Measurements from ENCODE around the gene CAND2. TPM values are rescaled to one million over a fixed set of nuclear protein-coding genes. Genes with fewer than 3 reads are reported as not detected.

CAND2 gene
- total and polyA plus RNA-seq, 2 of the 8 experiments (the other 6 are each of a cell fraction or from before 2014, with no cell fraction given) = 8.7 TPM

GRCh38 chr3:12869035-12869621 is 72.6 kb downstream of the CAND2 start:
- Histone ChIP-seq H3K79me1 (ENCODE audit: low read depth, low read length) (no peaks in the 10 kb centered on the region), H2BK120ac (replicated peaks; ENCODE audit: low read depth, low read length) (no peak overlapping the region), H2AK5ac (ENCODE audit: low read depth, low read length) (no peak overlapping the region), H3K23me2 (ENCODE audit: low read depth, low read length) (peaks cover 4% of the 10 kb centered on the region; the same call in 1 of the 2 replicates), H2BK12ac (ENCODE audit: low read depth, low read length) (0 out of 2 replicates have a peak overlapping the region, but pooled peaks have one; percentile 3), H2BK15ac (ENCODE audit: low read length) (no peak overlapping the region), H4K8ac (ENCODE audit: extremely low read depth, insufficient read depth, low read length) (no peak overlapping the region), H2BK20ac (ENCODE audit: low read length) (no peak overlapping the region), H4K91ac (replicated peaks; ENCODE audit: insufficient read length, low read length) (no peak overlapping the region), H3K23ac (ENCODE audit: insufficient read length) (no peak overlapping the region), H3K79me2 (ENCODE audit: control insufficient read depth in 1 of 2, insufficient read depth in 2 of 2, low read length in 2 of 2) (no peaks in the 10 kb centered on the region), H3K4me1 (replicated peaks in 1 of 4; ENCODE audit: control insufficient read depth in 3 of 4, insufficient read depth in 4 of 4, low read length in 3 of 4) (peaks cover 0 to 2% (median 2%) of the 10 kb centered on the region in 4 experiments; a peak in 3 of 7 replicates), H2AFZ (ENCODE audit: low read length) (peak overlapping the region; percentile 97; the same call in 1 of the 2 replicates), H3K36me3 (ENCODE audit: control insufficient read depth in 2 of 4, insufficient read depth in 4 of 4, low read length in 3 of 4) (no peaks in the 10 kb centered on the region), H2BK5ac (ENCODE audit: low read depth, low read length) (no peak overlapping the region), H4K20me1 (replicated peaks in 1 of 2; ENCODE audit: control insufficient read depth in 1 of 2, insufficient read depth in 2 of 2, low read length in 2 of 2) (no peaks in the 10 kb centered on the region), H3K9ac (replicated peaks in 1 of 4; ENCODE audit: extremely low read depth in 1 of 4, low read depth in 3 of 4, low read length in 3 of 4) (no peak overlapping the region), H3K9me3 (ENCODE audit: insufficient read depth in 2 of 2, low read depth in 1 of 2, low read length in 1 of 2) (no peaks in the 10 kb centered on the region), H3K4me3 (ENCODE audit: extremely low read depth in 1 of 4, insufficient read depth in 2 of 4, low read depth in 3 of 4, low read length in 4 of 4) (peak overlapping the region; percentile 46 to 79 (median 70)), H3K27me3 (replicated peaks in 1 of 4; ENCODE audit: control insufficient read depth in 3 of 4, extremely low read depth in 1 of 4, insufficient read depth in 3 of 4, low read length in 3 of 4) (peaks cover 0 to 8% (median 0%) of the 10 kb centered on the region in 4 experiments; a peak in 3 of 7 replicates), H3K56ac (replicated peaks; ENCODE audit: insufficient read length, low read depth, low read length) (no peak overlapping the region), H3K18ac (ENCODE audit: extremely low read depth, low read length) (no peak overlapping the region), H3K4me2 (ENCODE audit: insufficient read depth in 1 of 2, low read depth in 2 of 2, low read length in 2 of 2) (peak overlapping the region; percentile 54 to 100), H3K27ac (ENCODE audit: low read depth, low read length) (no peak overlapping the region), H4K5ac (ENCODE audit: insufficient read length, low read depth, low read length) (no peak overlapping the region), H3K14ac (ENCODE audit: insufficient read length) (no peak overlapping the region), H3K4ac (replicated peaks; ENCODE audit: insufficient read length, low read depth, low read length) (no peak overlapping the region)
- POLR2A ChIA-PET (ENCODE audit: partially characterized antibody) = interaction anchor here (1.3 to 22.9 kb wide), 3 partner anchors 12 to 32 kb away, joined by 3 to 314 read pairs (median 5); partner anchors contain the start of gene RPL32
- no peak for FAIRE-seq
- 0 out of 4 replicates have a peak, but pooled peaks have one; percentile 38 to 44 for TF ChIP-seq SIN3A (conservative IDR thresholded peaks at IDR 0.05 in 1 of 2, IDR thresholded peaks at IDR 0.05 in 1 of 2; ENCODE audit: low read depth in 1 of 2, low read length in 2 of 2)
- TF ChIP-seq POU5F1 (IDR thresholded peaks at IDR 0.05; ENCODE audit: low read depth, low read length) = no peak
- CTCF ChIA-PET (ENCODE audit: partially characterized antibody) = interaction anchor here (0.6 to 21.3 kb wide), 9 partner anchors 9 to 188 kb away, joined by 4 to 353 read pairs (median 8); no protein-coding TSS in a partner anchor
- DNase-seq (ENCODE audit: low read depth in 1 of 2, low spot score in 2 of 2) = peak in 1 of 2 experiments; percentile 92
- 22% methylated on average over 16 of the region's 28 CpGs; no CpG with 5 or more reads in 1 of the 2 experiments for WGBS, 2 experiments (ENCODE audit: extremely low coverage in 1 of 2, insufficient coverage in 1 of 2, insufficient read length in 1 of 2, insufficient replicate concordance in 2 of 2, low coverage in 1 of 2, low lambda C conversion rate in 2 of 2, missing lambda C conversion rate in 1 of 2)

All from H1 (cell line).